Erythroblast (primary cell): ENCODE measurements around the gene UGT2B15.

ENCODE experiments used
- GATA1 ChIP-seq: IDR thresholded peaks from 2 replicates; pipeline ENCODE4 v1.6.1; 2011; ENCODE audit warnings: low read depth, mild to moderate bottlenecking, control low read depth, low read length, moderate library complexity
- POLR2A ChIP-seq: IDR thresholded peaks from 2 replicates; pipeline ENCODE4 v1.6.1; 2011; ENCODE audit warnings: mild to moderate bottlenecking, low read length

DNA sequence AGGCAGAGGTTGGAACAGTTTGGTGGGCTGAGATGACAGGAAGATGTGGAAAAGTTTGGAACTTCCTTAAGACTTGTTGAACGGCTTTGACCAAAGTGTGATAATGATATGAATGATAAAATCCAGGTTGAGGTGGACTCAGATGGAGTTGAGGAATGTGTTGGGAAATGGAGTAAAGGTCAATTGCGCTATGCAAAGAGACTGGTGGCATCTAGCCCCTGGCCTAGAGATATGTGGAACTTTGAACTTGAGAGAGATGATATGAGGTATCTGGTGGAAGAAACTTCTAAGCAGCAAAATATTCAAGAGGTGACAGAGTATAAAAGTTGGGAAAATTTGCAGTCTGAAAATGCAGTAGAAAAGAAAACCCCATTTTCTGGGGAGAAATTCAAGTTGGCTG, 73.0 kb downstream of the UGT2B15 start:
- TF ChIP-seq POLR2A (no peak), GATA1 (no peak)
